Measurements from ENCODE around the gene GUK1.

GUK1 gene

GRCh38 chr1:228122921-228123441 lies 17.1 kb upstream of the GUK1 start:
- no peak overlapping the region for H3K4me3 ChIP-seq (ENCODE audit: control insufficient read depth, low read depth, low read length)
- TF ChIP-seq, protein P1, sequence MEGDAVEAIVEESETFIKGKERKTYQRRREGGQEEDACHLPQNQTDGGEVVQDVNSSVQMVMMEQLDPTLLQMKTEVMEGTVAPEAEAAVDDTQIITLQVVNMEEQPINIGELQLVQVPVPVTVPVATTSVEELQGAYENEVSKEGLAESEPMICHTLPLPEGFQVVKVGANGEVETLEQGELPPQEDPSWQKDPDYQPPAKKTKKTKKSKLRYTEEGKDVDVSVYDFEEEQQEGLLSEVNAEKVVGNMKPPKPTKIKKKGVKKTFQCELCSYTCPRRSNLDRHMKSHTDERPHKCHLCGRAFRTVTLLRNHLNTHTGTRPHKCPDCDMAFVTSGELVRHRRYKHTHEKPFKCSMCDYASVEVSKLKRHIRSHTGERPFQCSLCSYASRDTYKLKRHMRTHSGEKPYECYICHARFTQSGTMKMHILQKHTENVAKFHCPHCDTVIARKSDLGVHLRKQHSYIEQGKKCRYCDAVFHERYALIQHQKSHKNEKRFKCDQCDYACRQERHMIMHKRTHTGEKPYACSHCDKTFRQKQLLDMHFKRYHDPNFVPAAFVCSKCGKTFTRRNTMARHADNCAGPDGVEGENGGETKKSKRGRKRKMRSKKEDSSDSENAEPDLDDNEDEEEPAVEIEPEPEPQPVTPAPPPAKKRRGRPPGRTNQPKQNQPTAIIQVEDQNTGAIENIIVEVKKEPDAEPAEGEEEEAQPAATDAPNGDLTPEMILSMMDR (IDR thresholded peaks at IDR 0.05; ENCODE audit: control insufficient read depth, insufficient read depth, low read depth, low read length, missing control alignments), result no peak
- DNase-seq (ENCODE audit: low read depth), result no peak

DNA sequence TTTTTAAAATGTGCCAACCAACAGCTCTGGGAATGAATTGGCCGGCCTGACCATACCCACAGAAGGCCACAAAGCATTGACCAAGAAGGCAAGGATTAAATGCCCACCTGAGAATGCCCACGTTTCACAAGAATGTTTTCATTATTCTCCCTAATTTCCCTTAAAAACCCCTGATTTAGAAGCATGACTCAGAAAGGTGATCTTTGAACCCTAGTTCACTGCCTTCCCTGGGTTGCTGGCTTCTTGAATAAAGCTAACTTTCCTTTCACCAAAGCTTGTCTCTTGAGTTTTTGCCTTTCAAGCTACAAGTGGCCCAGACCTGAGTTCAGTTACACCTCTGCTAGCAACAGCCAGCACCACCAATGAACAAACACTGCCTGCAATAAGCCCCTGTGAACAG lies 16.6 kb upstream of the GUK1 start:
- no peak for DNase-seq (ENCODE audit: low read depth)
- H3K4me3 ChIP-seq (ENCODE audit: control insufficient read depth, low read depth, low read length), result no peak overlapping the region
- TF ChIP-seq, protein P1 (IDR thresholded peaks at IDR 0.05; ENCODE audit: control insufficient read depth, insufficient read depth, low read depth, low read length, missing control alignments), result no peak

- TF ChIP-seq, protein P1 (IDR thresholded peaks at IDR 0.05; ENCODE audit: control insufficient read depth, insufficient read depth, low read depth, low read length, missing control alignments), result no peak
- no peak for DNase-seq (ENCODE audit: low read depth)
- no peak overlapping the region for H3K4me3 ChIP-seq (ENCODE audit: control insufficient read depth, low read depth, low read length)
Observed at GRCh38 chr1:228125185-228125584, 14.9 kb upstream of the GUK1 start.

GRCh38 chr1:228131766-228132165 lies 8.3 kb upstream of the GUK1 start:
- no peak for DNase-seq (ENCODE audit: low read depth)
- H3K4me3 ChIP-seq (ENCODE audit: control insufficient read depth, low read depth, low read length), result no peak overlapping the region
- TF ChIP-seq, protein P1 (IDR thresholded peaks at IDR 0.05; ENCODE audit: control insufficient read depth, insufficient read depth, low read depth, low read length, missing control alignments), result no peak

DNA sequence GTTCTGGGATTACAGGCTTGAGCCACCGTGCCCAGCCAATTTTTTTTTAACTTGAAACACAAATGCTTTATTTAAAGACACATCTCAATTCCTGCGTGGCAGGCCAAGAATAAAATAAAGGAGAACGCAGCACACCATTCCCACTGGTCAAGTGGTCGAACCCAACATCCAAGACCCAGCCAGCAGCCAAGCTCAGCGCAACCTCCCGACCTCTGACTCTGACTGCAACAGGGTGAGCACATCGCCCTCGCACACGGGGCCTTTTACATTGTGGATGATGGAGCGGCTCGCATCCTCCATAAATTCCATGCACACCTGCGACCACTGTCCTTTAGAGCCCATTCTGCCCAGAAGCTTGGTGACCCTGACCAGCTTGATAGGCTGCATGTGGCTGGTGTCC lies 5.5 kb upstream of the GUK1 start:
- DNase-seq (ENCODE audit: low read depth), result no peak
- no peak overlapping the region for H3K4me3 ChIP-seq (ENCODE audit: control insufficient read depth, low read depth, low read length)
- TF ChIP-seq, protein P1 (IDR thresholded peaks at IDR 0.05; ENCODE audit: control insufficient read depth, insufficient read depth, low read depth, low read length, missing control alignments), result no peak

GRCh38 chr1:228136901-228137300 lies 3.2 kb upstream of the GUK1 start:
- TF ChIP-seq, protein P1 (IDR thresholded peaks at IDR 0.05; ENCODE audit: control insufficient read depth, insufficient read depth, low read depth, low read length, missing control alignments), result no peak
- no peak for DNase-seq (ENCODE audit: low read depth)
- H3K4me3 ChIP-seq (ENCODE audit: control insufficient read depth, low read depth, low read length), result no peak overlapping the region
